Measurements from ENCODE around the gene USP32.
"Not testable (repeated sequence)": the region's sequence is repeated elsewhere in the genome, so short reads cannot be mapped to it uniquely, and the experiment has no call there.

USP32 gene

GRCh38 chr17:60372790-60373483, 19.0 kb downstream of the USP32 start:
- DNase-seq = no peak

GRCh38 chr17:60371818-60372510, 20.0 kb downstream of the USP32 start:
- no peak for DNase-seq

- no peak for DNase-seq
Observed at GRCh38 chr17:60371416-60371815, 20.5 kb downstream of the USP32 start.

- no peak for DNase-seq
Observed at GRCh38 chr17:60369727-60370126, 22.2 kb downstream of the USP32 start.

- DNase-seq = no peak
Observed at GRCh38 chr17:60363700-60364405, 28.1 kb downstream of the USP32 start.

- no peak for DNase-seq
Observed at GRCh38 chr17:60362329-60362728, 29.6 kb downstream of the USP32 start.

- no peak for DNase-seq
Observed at GRCh38 chr17:60361889-60362288, 30.0 kb downstream of the USP32 start.

GRCh38 chr17:60359415-60359814, 32.5 kb downstream of the USP32 start:
- no peak for DNase-seq

- peak in 1 of 5 donors; percentile 32 for DNase-seq
Observed at GRCh38 chr17:60358606-60359225, 33.2 kb downstream of the USP32 start.

- peak in 1 of 5 donors; percentile 52 for DNase-seq
Observed at GRCh38 chr17:60356940-60357339, 35.0 kb downstream of the USP32 start.

GRCh38 chr17:60355663-60356594, 36.0 kb downstream of the USP32 start:
- peak in 1 of 5 donors; percentile 42 for DNase-seq

GRCh38 chr17:60354223-60354622, 37.7 kb downstream of the USP32 start:
- DNase-seq = no peak

GRCh38 chr17:60353773-60354172, 38.2 kb downstream of the USP32 start:
- DNase-seq = no peak

- DNase-seq = no peak
Observed at GRCh38 chr17:60352569-60352968, 39.4 kb downstream of the USP32 start.

- no peak for DNase-seq
Observed at GRCh38 chr17:60352071-60352470, 39.9 kb downstream of the USP32 start.

GRCh38 chr17:60351012-60351695, 40.8 kb downstream of the USP32 start:
- no peak for DNase-seq

- DNase-seq = no peak
Observed at GRCh38 chr17:60348616-60349015, 43.3 kb downstream of the USP32 start.

- no peak for DNase-seq
Observed at GRCh38 chr17:60345233-60345632, 46.7 kb downstream of the USP32 start.

GRCh38 chr17:60342492-60342891, 49.4 kb downstream of the USP32 start:
- DNase-seq = peak in 1 of 5 donors; percentile 33

- DNase-seq = no peak
Observed at GRCh38 chr17:60335289-60335688, 56.6 kb downstream of the USP32 start.

- DNase-seq = no peak
Observed at GRCh38 chr17:60333628-60334031, 58.3 kb downstream of the USP32 start.

GRCh38 chr17:60333072-60333471, 58.9 kb downstream of the USP32 start:
- DNase-seq = not testable (repeated sequence)

All from T-helper 1 cell (primary cell).